Neural cell (in vitro differentiated cells): ENCODE results near the gene AUNIP. TPM values are rescaled to one million over a fixed set of nuclear protein-coding genes. Genes with fewer than 3 reads are reported as not detected.

Experiments used
- H2AFZ ChIP-seq: fragments of 200-600, 300-800 bp; sonication (generic), shearing (Covaris generic); 2 replicates; pipeline ENCODE4 v1.6.0; 2014; ENCODE audit warnings: low read depth, mild to moderate bottlenecking, antibody characterized with exemption, low read length, moderate library complexity
- H3F3A ChIP-seq: fragments of 200-600 bp; shearing (Covaris generic); 2 replicates; pipeline ENCODE4 v1.6.1; 2016; ENCODE audit warnings: mild to moderate bottlenecking, moderate library complexity, mixed read lengths, antibody characterized with exemption, low read length; ENCODE audit not compliant: insufficient read depth, poor library complexity, severe bottlenecking
- H3K27ac ChIP-seq: fragments of 200-600, 300-800 bp; sonication (generic), shearing (Covaris generic); 2 replicates; pipeline ENCODE4 v1.5.1; 2014; ENCODE audit warnings: mild to moderate bottlenecking, low read length, moderate library complexity
- H3K27me3 ChIP-seq: fragments of 300-800, 200-600 bp; sonication (generic), shearing (Covaris generic); 2 replicates; pipeline ENCODE4 v1.6.0; 2014; ENCODE audit warnings: mild to moderate bottlenecking, low read depth, low read length, moderate library complexity; ENCODE audit not compliant: insufficient read depth
- H3K36me3 ChIP-seq: fragments of 300-800, 200-600 bp; sonication (generic), shearing (Covaris generic); 2 replicates; pipeline ENCODE4 v1.5.1; 2014; ENCODE audit warnings: mild to moderate bottlenecking, antibody characterized with exemption, low read length, moderate library complexity; ENCODE audit not compliant: insufficient read depth
- H3K4me2 ChIP-seq: fragments of 300-800, 200-600 bp; sonication (generic), shearing (Covaris generic); 2 replicates; pipeline ENCODE4 v1.6.0; 2014; ENCODE audit warnings: mild to moderate bottlenecking, low read length
- H3K4me3 ChIP-seq: fragments of 300-800, 200-600 bp; sonication (generic), shearing (Covaris generic); 2 replicates; pipeline ENCODE4 v1.5.1; 2014; ENCODE audit warnings: mild to moderate bottlenecking, low read length, moderate library complexity
- H3K79me2 ChIP-seq: fragments of 200-600 bp; shearing (Covaris generic); replicated peaks from 2 replicates; pipeline ENCODE4 v1.6.0; 2014; ENCODE audit warnings: mild to moderate bottlenecking, low read length, moderate library complexity; ENCODE audit not compliant: insufficient read depth
- H3K9ac ChIP-seq: fragments of 300-800, 200-600 bp; sonication (generic), shearing (Covaris generic); 2 replicates; pipeline ENCODE4 v1.6.1; 2016; ENCODE audit warnings: mild to moderate bottlenecking, low read length, mixed read lengths
- H3K9me2 ChIP-seq: fragments of 200-600 bp; shearing (Covaris generic); 2 replicates; pipeline ENCODE4 v1.6.1; 2016; ENCODE audit warnings: mild to moderate bottlenecking, low read length, mixed read lengths; ENCODE audit not compliant: insufficient read depth
- H3K9me3 ChIP-seq: fragments of 200-600, 300-800 bp; sonication (generic), shearing (Covaris generic); 2 replicates; pipeline ENCODE4 v1.6.1; 2016; ENCODE audit warnings: mild to moderate bottlenecking, mixed run types, low read length, moderate library complexity, mixed read lengths
- H4K20me1 ChIP-seq: fragments of 200-600 bp; shearing (Covaris generic); 2 replicates; pipeline ENCODE4 v1.6.1; 2016; ENCODE audit warnings: mild to moderate bottlenecking, mixed run types; ENCODE audit not compliant: insufficient read depth
- EP300 ChIP-seq: fragments of 450-650 bp; conservative IDR thresholded peaks from 2 replicates; pipeline ENCODE4 v1.6.1; 2014; ENCODE audit warnings: antibody characterized with exemption, mild to moderate bottlenecking, moderate library complexity; ENCODE audit not compliant: poor library complexity, severe bottlenecking
- EZH2 ChIP-seq: fragments of 200-600, 300-800 bp; shearing (Covaris generic), sonication (generic); IDR thresholded peaks from 2 replicates; pipeline ENCODE4 v1.6.1; 2014; ENCODE audit warnings: antibody characterized with exemption, low read length, borderline replicate concordance, mild to moderate bottlenecking; ENCODE audit not compliant: insufficient read depth, poor library complexity, severe bottlenecking
- MXI1 ChIP-seq: fragments of 450-650 bp; conservative IDR thresholded peaks from 2 replicates; pipeline ENCODE4 v1.6.1; 2014; ENCODE audit warnings: antibody characterized with exemption, mild to moderate bottlenecking; ENCODE audit not compliant: poor library complexity, severe bottlenecking
- POLR2AphosphoS5 ChIP-seq: IDR thresholded peaks from 2 replicates; pipeline ENCODE4 v1.6.1; 2012
- RAD21 ChIP-seq: fragments of 450-650 bp; conservative IDR thresholded peaks from 2 replicates; pipeline ENCODE4 v1.6.1; 2014; ENCODE audit warnings: antibody characterized with exemption, mild to moderate bottlenecking, moderate library complexity
- SMC3 ChIP-seq: fragments of 450-650 bp; conservative IDR thresholded peaks from 2 replicates; pipeline ENCODE4 v1.6.1; 2014; ENCODE audit warnings: antibody characterized with exemption, mild to moderate bottlenecking, moderate library complexity; ENCODE audit not compliant: poor library complexity
- TAF1 ChIP-seq: IDR thresholded peaks from 2 replicates; pipeline ENCODE4 v1.6.1; 2012; ENCODE audit warnings: low read depth
- polyA plus RNA-seq: library from polyadenylated mRNA; depleted of rRNA; stranded (reverse); fragments of >200 nt; gene quantifications from 2 replicates; pipeline ENCODE4 v1.2.3, GENCODE V29; 2014
- TF ChIP-seq, protein P1 (sequence below): fragments of 450-650 bp; IDR thresholded peaks from 2 replicates; pipeline ENCODE4 v1.5.1; 2014; ENCODE audit warnings: antibody characterized with exemption, mild to moderate bottlenecking, moderate library complexity; ENCODE audit not compliant: poor library complexity, severe bottlenecking
- TF ChIP-seq, protein P2 (sequence below): IDR thresholded peaks from 2 replicates; pipeline ENCODE4 v1.6.1; 2012; ENCODE audit warnings: borderline replicate concordance

Gene AUNIP
- polyA plus RNA-seq, 1 donor from 2014 or later: 0.48 TPM

DNA sequence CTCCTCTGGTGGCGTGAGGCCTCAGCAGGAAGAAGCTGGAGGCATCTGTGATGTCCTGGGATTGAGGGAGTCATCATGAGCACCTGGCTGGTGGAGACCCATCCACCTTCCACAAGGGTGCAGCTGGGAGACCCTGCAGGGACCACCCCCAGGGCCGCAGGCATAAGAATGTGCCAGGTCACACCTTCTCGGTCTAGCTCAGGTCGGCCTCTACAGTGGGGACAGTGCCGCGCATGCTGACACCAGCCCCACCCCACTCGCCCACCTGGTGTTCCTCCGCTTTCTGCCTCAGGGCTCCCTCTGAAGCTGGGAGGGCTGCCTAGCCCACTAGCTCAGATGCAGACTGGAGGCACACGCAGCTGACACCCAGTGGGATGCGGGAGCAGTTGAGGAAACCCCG is 22.0 kb upstream of the AUNIP start:
- H3K36me3 ChIP-seq: peaks cover 9% of the 10 kb centered on the region
- H2AFZ ChIP-seq: no peak overlapping the region
- H3F3A ChIP-seq: no peaks in the 10 kb centered on the region
- H3K79me2 ChIP-seq: no peaks in the 10 kb centered on the region
- no peak overlapping the region for H3K4me3 ChIP-seq
- no peak overlapping the region for H3K27ac ChIP-seq
- H3K9me2 ChIP-seq: no peaks in the 10 kb centered on the region
- TF ChIP-seq EP300: no peak
- TF ChIP-seq TAF1: no peak
- no peak for TF ChIP-seq POLR2AphosphoS5
- TF ChIP-seq RAD21: no peak
- TF ChIP-seq MXI1: no peak
- no peak for TF ChIP-seq EZH2
- TF ChIP-seq, protein P1, sequence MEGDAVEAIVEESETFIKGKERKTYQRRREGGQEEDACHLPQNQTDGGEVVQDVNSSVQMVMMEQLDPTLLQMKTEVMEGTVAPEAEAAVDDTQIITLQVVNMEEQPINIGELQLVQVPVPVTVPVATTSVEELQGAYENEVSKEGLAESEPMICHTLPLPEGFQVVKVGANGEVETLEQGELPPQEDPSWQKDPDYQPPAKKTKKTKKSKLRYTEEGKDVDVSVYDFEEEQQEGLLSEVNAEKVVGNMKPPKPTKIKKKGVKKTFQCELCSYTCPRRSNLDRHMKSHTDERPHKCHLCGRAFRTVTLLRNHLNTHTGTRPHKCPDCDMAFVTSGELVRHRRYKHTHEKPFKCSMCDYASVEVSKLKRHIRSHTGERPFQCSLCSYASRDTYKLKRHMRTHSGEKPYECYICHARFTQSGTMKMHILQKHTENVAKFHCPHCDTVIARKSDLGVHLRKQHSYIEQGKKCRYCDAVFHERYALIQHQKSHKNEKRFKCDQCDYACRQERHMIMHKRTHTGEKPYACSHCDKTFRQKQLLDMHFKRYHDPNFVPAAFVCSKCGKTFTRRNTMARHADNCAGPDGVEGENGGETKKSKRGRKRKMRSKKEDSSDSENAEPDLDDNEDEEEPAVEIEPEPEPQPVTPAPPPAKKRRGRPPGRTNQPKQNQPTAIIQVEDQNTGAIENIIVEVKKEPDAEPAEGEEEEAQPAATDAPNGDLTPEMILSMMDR: no peak
- TF ChIP-seq SMC3: no peak
- TF ChIP-seq, protein P2, sequence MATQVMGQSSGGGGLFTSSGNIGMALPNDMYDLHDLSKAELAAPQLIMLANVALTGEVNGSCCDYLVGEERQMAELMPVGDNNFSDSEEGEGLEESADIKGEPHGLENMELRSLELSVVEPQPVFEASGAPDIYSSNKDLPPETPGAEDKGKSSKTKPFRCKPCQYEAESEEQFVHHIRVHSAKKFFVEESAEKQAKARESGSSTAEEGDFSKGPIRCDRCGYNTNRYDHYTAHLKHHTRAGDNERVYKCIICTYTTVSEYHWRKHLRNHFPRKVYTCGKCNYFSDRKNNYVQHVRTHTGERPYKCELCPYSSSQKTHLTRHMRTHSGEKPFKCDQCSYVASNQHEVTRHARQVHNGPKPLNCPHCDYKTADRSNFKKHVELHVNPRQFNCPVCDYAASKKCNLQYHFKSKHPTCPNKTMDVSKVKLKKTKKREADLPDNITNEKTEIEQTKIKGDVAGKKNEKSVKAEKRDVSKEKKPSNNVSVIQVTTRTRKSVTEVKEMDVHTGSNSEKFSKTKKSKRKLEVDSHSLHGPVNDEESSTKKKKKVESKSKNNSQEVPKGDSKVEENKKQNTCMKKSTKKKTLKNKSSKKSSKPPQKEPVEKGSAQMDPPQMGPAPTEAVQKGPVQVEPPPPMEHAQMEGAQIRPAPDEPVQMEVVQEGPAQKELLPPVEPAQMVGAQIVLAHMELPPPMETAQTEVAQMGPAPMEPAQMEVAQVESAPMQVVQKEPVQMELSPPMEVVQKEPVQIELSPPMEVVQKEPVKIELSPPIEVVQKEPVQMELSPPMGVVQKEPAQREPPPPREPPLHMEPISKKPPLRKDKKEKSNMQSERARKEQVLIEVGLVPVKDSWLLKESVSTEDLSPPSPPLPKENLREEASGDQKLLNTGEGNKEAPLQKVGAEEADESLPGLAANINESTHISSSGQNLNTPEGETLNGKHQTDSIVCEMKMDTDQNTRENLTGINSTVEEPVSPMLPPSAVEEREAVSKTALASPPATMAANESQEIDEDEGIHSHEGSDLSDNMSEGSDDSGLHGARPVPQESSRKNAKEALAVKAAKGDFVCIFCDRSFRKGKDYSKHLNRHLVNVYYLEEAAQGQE: no peak
- no peaks in the 10 kb centered on the region for H3K9me3 ChIP-seq
- H4K20me1 ChIP-seq: peaks cover 3% of the 10 kb centered on the region
- no peak overlapping the region for H3K9ac ChIP-seq
- H3K27me3 ChIP-seq: peaks cover 6% of the 10 kb centered on the region
- no peak overlapping the region for H3K4me2 ChIP-seq

DNA sequence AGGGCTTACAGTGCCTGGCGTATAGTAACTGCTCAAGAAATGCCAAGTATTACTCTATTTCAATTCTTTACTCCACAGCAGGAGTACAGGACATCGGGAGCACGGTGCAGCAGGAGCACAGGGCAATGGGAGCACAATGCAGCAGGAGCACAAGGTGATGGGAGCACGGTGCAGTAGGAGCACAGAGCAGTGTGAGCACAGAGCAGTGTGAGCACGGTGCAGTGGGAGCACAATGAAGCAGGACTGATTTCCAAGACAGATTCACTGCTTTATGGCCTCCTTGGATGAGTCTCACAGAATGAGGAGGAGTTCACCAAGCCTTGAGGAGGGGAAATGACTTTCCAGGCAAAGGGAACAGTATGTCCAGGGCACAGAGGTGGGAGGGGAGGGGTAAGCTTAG is 21.3 kb upstream of the AUNIP start:
- Histone ChIP-seq H4K20me1 (peaks cover 3% of the 10 kb centered on the region), H3K9ac (no peak overlapping the region), H3K4me2 (no peak overlapping the region), H3K27me3 (peaks cover 13% of the 10 kb centered on the region), H3K36me3 (peaks cover 9% of the 10 kb centered on the region), H3K4me3 (no peak overlapping the region), H2AFZ (no peak overlapping the region), H3K27ac (no peak overlapping the region), H3F3A (no peaks in the 10 kb centered on the region), H3K9me3 (no peaks in the 10 kb centered on the region), H3K9me2 (no peaks in the 10 kb centered on the region), H3K79me2 (no peaks in the 10 kb centered on the region)
- TF ChIP-seq, protein P1: no peak
- TF ChIP-seq SMC3 (no peak), RAD21 (no peak), EZH2 (no peak), POLR2AphosphoS5 (no peak)
